RKO (cell line): Measurements from ENCODE around the gene BAZ1B.
A peak's percentile ranks its signal among the peaks of the same experiment; 100 is the strongest.
"Not testable (repeated sequence)": the region's sequence is repeated elsewhere in the genome, so short reads cannot be mapped to it uniquely, and the experiment has no call there.

Experiments
- DNase-seq: peaks from one replicate; pipeline ENCODE4 v3.0.0-alpha.2; 2016; ENCODE audit warnings: low spot score

BAZ1B gene

GRCh38 chr7:73446682-73447081 is 75.4 kb downstream of the BAZ1B start:
- no peak for DNase-seq

GRCh38 chr7:73443548-73444255 is 78.4 kb downstream of the BAZ1B start:
- no peak for DNase-seq

- DNase-seq, result no peak
These were observed 79.1 kb downstream of the BAZ1B start for GRCh38 chr7:73442903-73443500.

- no peak for DNase-seq
These were observed 79.7 kb downstream of the BAZ1B start for GRCh38 chr7:73442222-73442902.

- no peak for DNase-seq
These were observed 82.7 kb downstream of the BAZ1B start for GRCh38 chr7:73439410-73439704.

- no peak for DNase-seq
These were observed 83.3 kb downstream of the BAZ1B start for GRCh38 chr7:73438547-73439409.

GRCh38 chr7:73437621-73438416 is 84.3 kb downstream of the BAZ1B start:
- no peak for DNase-seq

- no peak for DNase-seq
These were observed 85.0 kb downstream of the BAZ1B start for GRCh38 chr7:73437091-73437490.

- peak; percentile 52 for DNase-seq
These were observed 85.8 kb downstream of the BAZ1B start for GRCh38 chr7:73436031-73436929.

- no peak for DNase-seq
These were observed 86.6 kb downstream of the BAZ1B start for GRCh38 chr7:73435471-73436009.

- no peak for DNase-seq
These were observed 87.4 kb downstream of the BAZ1B start for GRCh38 chr7:73434701-73435069.

GRCh38 chr7:73433924-73434700 is 88.0 kb downstream of the BAZ1B start:
- no peak for DNase-seq

GRCh38 chr7:73432676-73433075 is 89.4 kb downstream of the BAZ1B start:
- no peak for DNase-seq

- DNase-seq, result no peak
These were observed 90.9 kb downstream of the BAZ1B start for GRCh38 chr7:73431041-73431835.

- DNase-seq, result not testable (repeated sequence)
These were observed 91.6 kb downstream of the BAZ1B start for GRCh38 chr7:73430540-73430939.

GRCh38 chr7:73429622-73430505 is 92.2 kb downstream of the BAZ1B start:
- no peak for DNase-seq

GRCh38 chr7:73429215-73429614 is 92.9 kb downstream of the BAZ1B start:
- no peak for DNase-seq
